Epidermal melanocyte (primary cell): ENCODE measurements around the gene FLT1.

ENCODE experiments used
- DNase-seq: peaks from one replicate; pipeline ENCODE4 v3.0.0; 2011; ENCODE audit warnings: low spot score; ENCODE audit not compliant: insufficient read length

The FLT1 gene

GRCh38 chr13:28494778-28495537, at the start of gene FLT1:
TSS of gene FLT1 (minus strand) at chr13:28495128. CDS start at chr13:28494843, 285 bp downstream.
- DNase-seq: no peak

- no peak for DNase-seq
Observed at GRCh38 chr13:28544026-28544425, 49.1 kb upstream of the FLT1 start.

GRCh38 chr13:28542804-28543203, 47.9 kb upstream of the FLT1 start:
- no peak for DNase-seq

GRCh38 chr13:28541966-28542365, 47.0 kb upstream of the FLT1 start:
- no peak for DNase-seq

- no peak for DNase-seq
Observed at GRCh38 chr13:28540612-28541011, 45.7 kb upstream of the FLT1 start.

GRCh38 chr13:28539625-28540286, 44.8 kb upstream of the FLT1 start:
- DNase-seq: no peak

- no peak for DNase-seq
Observed at GRCh38 chr13:28538932-28539331, 44.0 kb upstream of the FLT1 start.

GRCh38 chr13:28537171-28537570, 42.2 kb upstream of the FLT1 start:
- no peak for DNase-seq

- no peak for DNase-seq
Observed at GRCh38 chr13:28536371-28536770, 41.4 kb upstream of the FLT1 start.

- DNase-seq: no peak
Observed at GRCh38 chr13:28535734-28536133, 40.8 kb upstream of the FLT1 start.

- DNase-seq: no peak
Observed at GRCh38 chr13:28534801-28535200, 39.9 kb upstream of the FLT1 start.

- DNase-seq: no peak
Observed at GRCh38 chr13:28534210-28534609, 39.3 kb upstream of the FLT1 start.

- DNase-seq: no peak
Observed at GRCh38 chr13:28533441-28534166, 38.7 kb upstream of the FLT1 start.

- DNase-seq: no peak
Observed at GRCh38 chr13:28533125-28533436, 38.2 kb upstream of the FLT1 start.

GRCh38 chr13:28532388-28533124, 37.6 kb upstream of the FLT1 start:
- no peak for DNase-seq

- no peak for DNase-seq
Observed at GRCh38 chr13:28531845-28532387, 37.0 kb upstream of the FLT1 start.

- no peak for DNase-seq
Observed at GRCh38 chr13:28531077-28531844, 36.3 kb upstream of the FLT1 start.

GRCh38 chr13:28530729-28531076, 35.8 kb upstream of the FLT1 start:
- DNase-seq: no peak

- no peak for DNase-seq
Observed at GRCh38 chr13:28529836-28530235, 34.9 kb upstream of the FLT1 start.

GRCh38 chr13:28528848-28529247, 33.9 kb upstream of the FLT1 start:
- DNase-seq: no peak

- DNase-seq: no peak
Observed at GRCh38 chr13:28528388-28528787, 33.5 kb upstream of the FLT1 start.
